HEK293T (cell line): ENCODE data around the gene KIAA1191.

ENCODE experiments used
- ARNT ChIP-seq: fragments of 450-650 bp; IDR thresholded peaks from 2 replicates; pipeline ENCODE4 v1.6.1; 2017; ENCODE audit warnings: mild to moderate bottlenecking
- ELF4 ChIP-seq: fragments of 450-650 bp; IDR thresholded peaks from 2 replicates; pipeline ENCODE4 v1.6.1; 2017; ENCODE audit warnings: antibody characterized with exemption
- FOXA1 ChIP-seq: fragments of 450-650 bp; IDR thresholded peaks from 2 replicates; pipeline ENCODE4 v1.6.1; 2016; ENCODE audit warnings: mild to moderate bottlenecking
- FOXM1 ChIP-seq: fragments of 450-650 bp; IDR thresholded peaks from 2 replicates; pipeline ENCODE4 v1.6.1; 2017; ENCODE audit warnings: mild to moderate bottlenecking, borderline replicate concordance
- SP1 ChIP-seq: fragments of 450-650 bp; IDR thresholded peaks from 2 replicates; pipeline ENCODE4 v1.6.1; 2017
- SUZ12 ChIP-seq: fragments of 450-650 bp; IDR thresholded peaks from 2 replicates; pipeline ENCODE4 v1.6.1; 2016; ENCODE audit warnings: mild to moderate bottlenecking
- ZNF384 ChIP-seq: fragments of 450-650 bp; IDR thresholded peaks from 2 replicates; pipeline ENCODE4 v1.6.1; 2016

DNA sequence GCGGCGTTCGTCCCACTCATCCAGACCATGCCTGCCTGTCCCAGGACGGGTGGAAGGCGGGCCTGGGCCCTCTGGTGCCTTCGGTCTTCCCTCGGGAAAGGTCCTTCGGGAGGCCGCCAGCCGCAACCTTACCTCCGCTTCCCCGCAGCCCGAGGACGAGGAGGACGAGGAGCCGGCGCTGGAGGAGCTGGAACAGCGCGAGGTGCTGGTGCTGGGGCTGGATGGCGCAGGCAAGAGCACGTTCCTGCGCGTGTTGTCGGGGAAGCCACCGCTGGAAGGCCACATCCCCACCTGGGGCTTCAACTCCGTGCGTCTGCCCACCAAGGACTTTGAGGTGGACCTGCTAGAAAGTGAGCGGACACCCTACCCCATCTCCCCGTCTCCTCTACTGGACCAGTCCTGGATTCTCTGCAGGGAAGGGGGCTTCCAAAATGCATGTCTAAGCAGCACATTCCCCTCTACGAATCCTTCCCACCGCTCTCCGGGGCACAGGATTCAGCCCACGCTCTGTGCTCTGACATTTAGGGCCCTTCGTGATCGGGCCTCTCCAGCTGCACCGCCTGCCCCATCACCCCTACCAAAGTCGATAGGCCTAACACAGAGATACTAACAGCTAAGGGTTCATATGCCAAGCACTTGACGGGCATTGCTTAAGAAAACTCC is 4.8 kb upstream of the KIAA1191 start:
- TF ChIP-seq FOXM1 (no peak), ELF4 (no peak), SP1 (no peak), SUZ12 (no peak), FOXA1 (no peak), ARNT (no peak), ZNF384 (no peak)
